ENCODE data around the gene HSPA12B. TPM values are rescaled to one million over a fixed set of nuclear protein-coding genes. Genes with fewer than 3 reads are reported as not detected.
A peak's percentile ranks its signal among the peaks of the same experiment; 100 is the strongest.
"Not testable (repeated sequence)": the region's sequence is repeated elsewhere in the genome, so short reads cannot be mapped to it uniquely, and the experiment has no call there.

HSPA12B gene
- total and polyA plus RNA-seq, 2 donors (not counting 3 experiments of a cell fraction or from before 2014, with no cell fraction given): 3.7 to 6.6 TPM

DNA sequence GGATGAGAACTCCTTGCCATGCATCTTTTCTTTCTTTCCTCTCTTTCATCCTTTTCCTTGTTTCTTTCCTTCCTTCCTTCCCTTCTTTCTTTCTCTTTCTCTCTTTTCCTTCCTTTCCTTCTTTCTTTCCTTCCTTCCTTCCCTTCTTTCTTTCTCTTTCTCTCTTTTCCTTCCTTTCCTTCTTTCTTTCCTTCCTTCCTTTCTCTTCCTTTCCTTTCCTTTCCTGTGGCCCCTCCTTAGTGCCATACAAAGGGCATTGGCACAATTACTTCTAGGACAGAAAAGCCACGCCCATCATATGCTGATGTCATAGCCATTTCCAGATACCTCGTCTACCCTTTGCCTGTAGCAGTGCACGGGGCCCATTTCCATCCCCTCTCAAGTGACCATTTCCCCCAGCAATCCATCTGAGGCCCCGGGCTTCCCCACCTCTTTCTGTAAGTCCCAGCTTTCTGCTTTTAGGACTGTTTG lies 56.2 kb downstream of the HSPA12B start:
- CTCF ChIA-PET: interaction anchor here (1.3 to 7.6 kb wide), 3 partner anchors 21 to 64 kb away, joined by 4 to 214 read pairs (median 70); partner anchors contain the start of genes ADISSP and AP5S1
- Histone ChIP-seq H3K36me3 (ENCODE audit: control insufficient read depth in 2 of 2, extremely low read depth in 1 of 2, insufficient read depth in 2 of 2, low read length in 2 of 2) (peaks cover 0 to 5% of the 10 kb centered on the region in 2 experiments), H3K9me1 (replicated peaks; ENCODE audit: control insufficient read depth, extremely low read depth, insufficient read depth, low read length) (no peaks in the 10 kb centered on the region), H3K9me3 (replicated peaks; ENCODE audit: control insufficient read depth, insufficient read depth, low read length) (no peaks in the 10 kb centered on the region), H3K4me1 (ENCODE audit: control insufficient read depth, extremely low read depth, insufficient read depth, low read length) (peaks cover 18% of the 10 kb centered on the region), H3K27ac (ENCODE audit: insufficient read depth, low read depth, low read length) (no peak overlapping the region), H3K4me3 (replicated peaks in 1 of 3; ENCODE audit: insufficient read depth in 1 of 3, low read depth in 1 of 3, low read length in 3 of 3) (no peak overlapping the region), H3K9ac (replicated peaks; ENCODE audit: extremely low read depth, insufficient read depth, low read length) (no peak overlapping the region), H2AFZ (ENCODE audit: low read depth, low read length) (no peak overlapping the region), H3K79me2 (ENCODE audit: control insufficient read depth, insufficient read depth, low read length) (peaks cover 24% of the 10 kb centered on the region), H3K27me3 (ENCODE audit: control insufficient read depth in 2 of 2, insufficient read depth in 2 of 2, low read length in 2 of 2) (no peaks in the 10 kb centered on the region), H4K20me1 (replicated peaks; ENCODE audit: control insufficient read depth, extremely low read depth, insufficient read depth, low read length) (no peaks in the 10 kb centered on the region), H3K4me2 (ENCODE audit: insufficient read depth, low read length) (no peak overlapping the region)
- no peak for TF ChIP-seq POLR2A (IDR thresholded peaks at IDR 0.05; ENCODE audit: low read depth, low read length)
- TF ChIP-seq FOS (IDR thresholded peaks at IDR 0.05; ENCODE audit: borderline replicate concordance, insufficient read depth, low read length): no peak
- no peak for TF ChIP-seq GATA2 (IDR thresholded peaks at IDR 0.05; ENCODE audit: insufficient read depth, insufficient read length, low read depth, low read length)
- TF ChIP-seq, protein P1, sequence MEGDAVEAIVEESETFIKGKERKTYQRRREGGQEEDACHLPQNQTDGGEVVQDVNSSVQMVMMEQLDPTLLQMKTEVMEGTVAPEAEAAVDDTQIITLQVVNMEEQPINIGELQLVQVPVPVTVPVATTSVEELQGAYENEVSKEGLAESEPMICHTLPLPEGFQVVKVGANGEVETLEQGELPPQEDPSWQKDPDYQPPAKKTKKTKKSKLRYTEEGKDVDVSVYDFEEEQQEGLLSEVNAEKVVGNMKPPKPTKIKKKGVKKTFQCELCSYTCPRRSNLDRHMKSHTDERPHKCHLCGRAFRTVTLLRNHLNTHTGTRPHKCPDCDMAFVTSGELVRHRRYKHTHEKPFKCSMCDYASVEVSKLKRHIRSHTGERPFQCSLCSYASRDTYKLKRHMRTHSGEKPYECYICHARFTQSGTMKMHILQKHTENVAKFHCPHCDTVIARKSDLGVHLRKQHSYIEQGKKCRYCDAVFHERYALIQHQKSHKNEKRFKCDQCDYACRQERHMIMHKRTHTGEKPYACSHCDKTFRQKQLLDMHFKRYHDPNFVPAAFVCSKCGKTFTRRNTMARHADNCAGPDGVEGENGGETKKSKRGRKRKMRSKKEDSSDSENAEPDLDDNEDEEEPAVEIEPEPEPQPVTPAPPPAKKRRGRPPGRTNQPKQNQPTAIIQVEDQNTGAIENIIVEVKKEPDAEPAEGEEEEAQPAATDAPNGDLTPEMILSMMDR (IDR thresholded peaks at IDR 0.05; ENCODE audit: extremely low read depth in 1 of 2, insufficient read depth in 1 of 2, low read depth in 1 of 2, low read length in 2 of 2): no peak
- TF ChIP-seq POLR2AphosphoS5 (IDR thresholded peaks at IDR 0.05; ENCODE audit: insufficient read depth, low read depth, low read length): no peak
- BruUV-seq (replicated peaks): no TSS peak
- DNase-seq (ENCODE audit: low read depth, low spot score) (no peak), FAIRE-seq (peak; percentile 31)
- POLR2A ChIA-PET: no interaction called here
- intact Hi-C loops (cut with micrococcal nuclease): no loop called here
- dilution Hi-C loops (cut with MboI; ENCODE audit: extremely low pct_ligation_motif_present, low sequenced_read_pairs): no loop called here

DNA sequence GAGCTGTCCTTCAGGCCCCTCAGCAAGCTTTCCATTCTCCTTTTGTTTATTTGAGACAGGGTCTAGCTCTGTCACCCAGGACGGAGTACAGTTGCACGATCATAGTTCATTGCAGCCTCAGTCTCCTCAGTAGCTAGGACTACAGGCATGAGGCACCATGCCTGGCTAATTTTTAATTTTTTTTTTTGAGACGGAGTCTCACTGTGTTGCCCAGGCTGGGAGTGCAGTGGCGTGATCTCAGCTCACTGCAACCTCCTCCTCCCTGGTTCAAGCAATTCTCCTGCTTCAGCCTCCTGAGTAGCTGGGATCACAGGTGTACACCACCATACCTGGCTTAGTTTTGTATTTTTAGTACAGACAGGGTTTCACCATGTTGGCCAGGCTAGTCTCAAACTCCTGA lies 56.7 kb downstream of the HSPA12B start:
- intact Hi-C loops (cut with micrococcal nuclease); H3K9me3 ChIP-seq (replicated peaks; ENCODE audit: control insufficient read depth, insufficient read depth, low read length); H3K4me3 ChIP-seq (replicated peaks in 1 of 3; ENCODE audit: insufficient read depth in 1 of 3, low read depth in 1 of 3, low read length in 3 of 3); H3K27ac ChIP-seq (ENCODE audit: insufficient read depth, low read depth, low read length); FAIRE-seq; H2AFZ ChIP-seq (ENCODE audit: low read depth, low read length); DNase-seq (ENCODE audit: low read depth, low spot score); H3K4me2 ChIP-seq (ENCODE audit: insufficient read depth, low read length); H3K9ac ChIP-seq (replicated peaks; ENCODE audit: extremely low read depth, insufficient read depth, low read length); H4K20me1 ChIP-seq (replicated peaks; ENCODE audit: control insufficient read depth, extremely low read depth, insufficient read depth, low read length); H3K27me3 ChIP-seq (ENCODE audit: control insufficient read depth in 2 of 2, insufficient read depth in 2 of 2, low read length in 2 of 2); H3K36me3 ChIP-seq (ENCODE audit: control insufficient read depth in 2 of 2, extremely low read depth in 1 of 2, insufficient read depth in 2 of 2, low read length in 2 of 2); H3K9me1 ChIP-seq (replicated peaks; ENCODE audit: control insufficient read depth, extremely low read depth, insufficient read depth, low read length); BruUV-seq (replicated peaks); dilution Hi-C loops (cut with MboI; ENCODE audit: extremely low pct_ligation_motif_present, low sequenced_read_pairs): not testable (repeated sequence)
- ChIA-PET POLR2A (interaction anchor here (0.7 kb wide), 1 partner anchor 229 kb away, joined by 3 read pairs; no protein-coding TSS in a partner anchor), CTCF (interaction anchor here (1.1 to 7.6 kb wide), 4 partner anchors 22 to 63 kb away, joined by 3 to 214 read pairs (median 37); partner anchors contain the start of genes ADISSP and AP5S1)
- peaks cover 19% of the 10 kb centered on the region for H3K79me2 ChIP-seq (ENCODE audit: control insufficient read depth, insufficient read depth, low read length)
- H3K4me1 ChIP-seq (ENCODE audit: control insufficient read depth, extremely low read depth, insufficient read depth, low read length): peaks cover 18% of the 10 kb centered on the region

DNA sequence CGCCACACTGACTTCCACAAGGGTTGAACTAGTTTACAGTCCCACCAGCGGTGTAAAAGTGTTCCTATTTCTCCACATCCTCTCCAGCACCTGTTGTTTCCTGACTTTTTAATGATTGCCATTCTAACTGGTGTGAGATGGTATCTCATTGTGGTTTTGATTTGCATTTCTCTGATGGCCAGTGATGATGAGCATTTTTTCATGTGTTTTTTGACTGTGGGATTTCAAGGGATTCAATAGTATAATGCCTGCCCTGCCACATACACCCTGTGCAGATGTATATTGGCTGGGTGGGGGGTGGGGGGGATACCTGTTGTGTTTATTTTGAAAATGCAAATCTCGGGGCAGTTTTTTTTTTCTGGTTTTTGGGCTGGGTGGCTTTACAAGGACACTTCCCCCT lies 61.7 kb downstream of the HSPA12B start:
- FAIRE-seq; H3K9me3 ChIP-seq (replicated peaks; ENCODE audit: control insufficient read depth, insufficient read depth, low read length); H4K20me1 ChIP-seq (replicated peaks; ENCODE audit: control insufficient read depth, extremely low read depth, insufficient read depth, low read length); H3K4me3 ChIP-seq (replicated peaks in 1 of 3; ENCODE audit: insufficient read depth in 1 of 3, low read depth in 1 of 3, low read length in 3 of 3); BruUV-seq (replicated peaks); H3K9ac ChIP-seq (replicated peaks; ENCODE audit: extremely low read depth, insufficient read depth, low read length); DNase-seq (ENCODE audit: low read depth, low spot score); H3K9me1 ChIP-seq (replicated peaks; ENCODE audit: control insufficient read depth, extremely low read depth, insufficient read depth, low read length); dilution Hi-C loops (cut with MboI; ENCODE audit: extremely low pct_ligation_motif_present, low sequenced_read_pairs); H2AFZ ChIP-seq (ENCODE audit: low read depth, low read length); H3K27me3 ChIP-seq (ENCODE audit: control insufficient read depth in 2 of 2, insufficient read depth in 2 of 2, low read length in 2 of 2); H3K27ac ChIP-seq (ENCODE audit: insufficient read depth, low read depth, low read length); H3K4me2 ChIP-seq (ENCODE audit: insufficient read depth, low read length); POLR2A ChIA-PET; intact Hi-C loops (cut with micrococcal nuclease); H3K36me3 ChIP-seq (ENCODE audit: control insufficient read depth in 2 of 2, extremely low read depth in 1 of 2, insufficient read depth in 2 of 2, low read length in 2 of 2): not testable (repeated sequence)
- Histone ChIP-seq H3K4me1 (ENCODE audit: control insufficient read depth, extremely low read depth, insufficient read depth, low read length) (peaks cover 20% of the 10 kb centered on the region), H3K79me2 (ENCODE audit: control insufficient read depth, insufficient read depth, low read length) (peaks cover 22% of the 10 kb centered on the region)
- CTCF ChIA-PET: interaction anchor here (1.0 kb wide), 1 partner anchor 8 kb away, joined by 4 read pairs; the partner anchor contains the start of gene CENPB
